Measurements from ENCODE around the gene DGAT2L6. TPM values are rescaled to one million over a fixed set of nuclear protein-coding genes. Genes with fewer than 3 reads are reported as not detected.
A peak's percentile ranks its signal among the peaks of the same experiment; 100 is the strongest.

DGAT2L6 gene
- total RNA-seq, 3 donors from 2014 or later = not detected

DNA sequence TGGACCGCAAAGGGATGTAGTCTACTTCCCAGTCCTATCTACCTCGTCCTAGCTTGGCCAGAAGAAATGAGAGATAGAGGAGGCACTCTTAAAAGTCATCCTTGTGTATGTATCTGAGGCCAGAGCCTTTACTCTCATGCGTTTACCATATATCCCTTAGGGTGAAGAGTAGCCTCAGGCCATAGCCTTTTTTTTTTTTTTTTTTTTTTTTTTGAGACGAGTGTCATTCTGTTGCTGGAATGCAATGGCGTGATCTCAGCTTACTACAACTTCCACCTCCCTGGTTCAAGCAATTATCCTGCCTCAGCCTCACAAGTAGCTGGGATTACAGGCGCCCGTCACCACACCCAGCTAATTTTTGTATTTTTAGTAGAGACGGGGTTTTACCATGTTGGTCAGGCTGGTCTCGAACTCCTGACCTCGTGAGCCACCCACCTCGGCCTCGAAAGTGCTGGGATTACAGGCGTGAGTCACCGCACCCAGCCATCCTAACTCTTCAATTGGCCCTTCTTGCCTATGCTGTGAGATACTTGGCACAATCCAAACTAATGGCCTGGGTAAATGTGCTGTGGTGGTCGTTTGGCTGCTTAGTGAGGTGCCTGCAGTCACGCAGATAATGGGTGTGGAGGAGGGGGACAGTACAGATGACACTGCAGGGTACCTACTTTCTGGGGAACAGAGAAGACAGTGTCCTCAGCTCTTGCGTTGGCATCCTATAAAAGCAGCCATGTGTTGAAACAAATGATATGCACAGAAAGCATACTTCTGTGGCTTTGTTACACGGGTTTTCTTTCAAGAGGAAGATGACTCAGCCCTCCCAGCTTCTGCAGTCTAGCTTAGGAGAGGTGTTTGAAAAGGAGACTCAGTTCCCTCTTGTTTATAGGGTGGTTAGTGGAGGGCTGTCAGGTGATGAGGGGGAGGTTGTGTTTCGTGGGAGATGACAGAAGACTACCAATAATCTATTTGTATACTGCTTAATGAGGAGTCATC, 10.4 kb upstream of the DGAT2L6 start:
- no peak overlapping the region for H3K27ac ChIP-seq
- intact Hi-C loops (cut with DNase I; ENCODE audit: low total_unique reads) = no loop called here
- no peak for DNase-seq (ENCODE audit: low spot score in 2 of 2)
- H3K27me3 ChIP-seq = peaks cover 0 to 29% of the 10 kb centered on the region in 2 donors
- no peak overlapping the region for H3K4me3 ChIP-seq
- TF ChIP-seq POLR2AphosphoS5 (IDR thresholded peaks at IDR 0.05) = no peak
- TF ChIP-seq POLR2A (IDR thresholded peaks at IDR 0.05) = no peak
- TF ChIP-seq, protein P1, sequence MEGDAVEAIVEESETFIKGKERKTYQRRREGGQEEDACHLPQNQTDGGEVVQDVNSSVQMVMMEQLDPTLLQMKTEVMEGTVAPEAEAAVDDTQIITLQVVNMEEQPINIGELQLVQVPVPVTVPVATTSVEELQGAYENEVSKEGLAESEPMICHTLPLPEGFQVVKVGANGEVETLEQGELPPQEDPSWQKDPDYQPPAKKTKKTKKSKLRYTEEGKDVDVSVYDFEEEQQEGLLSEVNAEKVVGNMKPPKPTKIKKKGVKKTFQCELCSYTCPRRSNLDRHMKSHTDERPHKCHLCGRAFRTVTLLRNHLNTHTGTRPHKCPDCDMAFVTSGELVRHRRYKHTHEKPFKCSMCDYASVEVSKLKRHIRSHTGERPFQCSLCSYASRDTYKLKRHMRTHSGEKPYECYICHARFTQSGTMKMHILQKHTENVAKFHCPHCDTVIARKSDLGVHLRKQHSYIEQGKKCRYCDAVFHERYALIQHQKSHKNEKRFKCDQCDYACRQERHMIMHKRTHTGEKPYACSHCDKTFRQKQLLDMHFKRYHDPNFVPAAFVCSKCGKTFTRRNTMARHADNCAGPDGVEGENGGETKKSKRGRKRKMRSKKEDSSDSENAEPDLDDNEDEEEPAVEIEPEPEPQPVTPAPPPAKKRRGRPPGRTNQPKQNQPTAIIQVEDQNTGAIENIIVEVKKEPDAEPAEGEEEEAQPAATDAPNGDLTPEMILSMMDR (IDR thresholded peaks at IDR 0.05) = no peak
- no peaks in the 10 kb centered on the region for H3K36me3 ChIP-seq
- no peaks in the 10 kb centered on the region for H3K9me3 ChIP-seq
- H3K4me1 ChIP-seq = no peaks in the 10 kb centered on the region

DNA sequence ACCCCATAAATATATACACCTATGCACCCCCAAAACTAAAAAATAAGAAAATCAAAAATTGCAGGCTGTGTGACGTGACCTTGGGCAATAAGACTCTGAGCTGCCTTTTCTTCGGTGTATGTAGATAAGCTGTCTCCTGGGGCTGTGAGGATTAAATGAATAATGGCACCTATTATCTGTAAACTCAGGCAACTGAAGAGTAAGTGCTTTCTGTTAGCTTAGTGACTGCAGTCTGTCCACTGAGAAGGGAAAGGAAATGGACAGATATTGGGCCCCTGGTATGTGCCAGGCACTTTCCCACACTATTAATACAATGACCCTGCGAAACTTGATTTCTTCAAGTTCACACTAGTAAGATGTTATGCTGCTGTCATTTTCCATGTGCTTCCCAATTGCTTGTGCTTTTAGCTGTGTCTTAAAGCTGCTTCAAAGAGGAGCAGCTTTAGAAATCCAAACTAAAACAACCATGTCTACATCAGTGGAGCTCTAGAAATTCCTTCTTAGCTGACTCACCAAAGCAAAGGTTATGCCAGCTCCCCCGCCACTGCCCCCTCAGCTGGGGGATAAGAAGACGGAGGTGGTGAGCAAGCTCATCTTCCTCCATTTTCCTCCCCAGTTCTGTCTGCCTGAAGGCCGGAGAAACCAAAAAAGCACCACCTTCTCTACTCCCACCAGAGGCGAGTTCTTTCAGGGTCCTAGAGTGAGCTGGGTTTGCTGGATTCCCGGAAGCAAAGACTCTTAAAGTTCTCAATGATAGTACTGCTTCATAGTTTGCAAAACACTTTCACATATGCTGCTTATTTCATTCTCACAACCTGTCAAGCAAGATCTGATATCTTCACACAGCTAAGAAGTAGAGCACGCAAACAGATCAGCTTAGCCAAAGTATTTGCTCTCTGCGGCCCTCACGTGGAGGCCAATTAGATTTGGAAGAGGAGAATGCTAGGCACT, 8.8 kb upstream of the DGAT2L6 start:
- intact Hi-C loops (cut with DNase I; ENCODE audit: low total_unique reads) = no loop called here
- peaks cover 0 to 40% of the 10 kb centered on the region in 2 donors for H3K27me3 ChIP-seq
- peak overlapping the region in 1 of 2 donors; percentile 6 for H3K27ac ChIP-seq
- no peaks in the 10 kb centered on the region for H3K36me3 ChIP-seq
- H3K4me1 ChIP-seq = no peaks in the 10 kb centered on the region
- no peak for DNase-seq (ENCODE audit: low spot score in 2 of 2)
- H3K9me3 ChIP-seq = no peaks in the 10 kb centered on the region
- no peak for TF ChIP-seq POLR2AphosphoS5 (IDR thresholded peaks at IDR 0.05)
- TF ChIP-seq, protein P1 (IDR thresholded peaks at IDR 0.05) = no peak
- no peak for TF ChIP-seq POLR2A (IDR thresholded peaks at IDR 0.05)
- H3K4me3 ChIP-seq = peak overlapping the region in 2 of 3 donors; percentile 7 to 40

DNA sequence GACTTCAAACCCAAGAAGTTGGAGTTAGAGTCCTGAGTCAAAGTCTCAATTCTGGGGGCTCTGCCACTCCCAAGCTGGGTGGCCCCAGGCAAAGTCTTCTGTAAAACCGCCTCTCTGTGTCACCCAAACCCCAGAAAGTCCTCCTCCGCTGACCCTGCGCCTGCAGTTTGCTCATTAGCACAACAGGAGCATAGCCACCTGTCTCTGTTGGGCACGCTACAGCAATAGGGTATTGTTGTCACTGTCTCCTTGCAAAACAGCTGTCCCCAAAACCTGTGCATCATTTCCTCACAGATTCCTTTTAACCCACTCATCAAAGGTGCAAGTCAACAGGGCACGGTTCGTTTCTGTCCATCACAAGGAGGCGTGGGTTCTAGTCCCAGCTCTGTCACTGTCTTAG, 8.0 kb upstream of the DGAT2L6 start:
- H3K27me3 ChIP-seq = peaks cover 0 to 42% of the 10 kb centered on the region in 2 donors
- no peaks in the 10 kb centered on the region for H3K9me3 ChIP-seq
- H3K27ac ChIP-seq = no peak overlapping the region
- H3K36me3 ChIP-seq = no peaks in the 10 kb centered on the region
- no peaks in the 10 kb centered on the region for H3K4me1 ChIP-seq
- no peak overlapping the region for H3K4me3 ChIP-seq
- TF ChIP-seq, protein P1 (IDR thresholded peaks at IDR 0.05) = no peak
- TF ChIP-seq POLR2A (IDR thresholded peaks at IDR 0.05) = no peak
- TF ChIP-seq POLR2AphosphoS5 (IDR thresholded peaks at IDR 0.05) = no peak
- intact Hi-C loops (cut with DNase I; ENCODE audit: low total_unique reads) = no loop called here
- DNase-seq (ENCODE audit: low spot score in 2 of 2) = no peak

DNA sequence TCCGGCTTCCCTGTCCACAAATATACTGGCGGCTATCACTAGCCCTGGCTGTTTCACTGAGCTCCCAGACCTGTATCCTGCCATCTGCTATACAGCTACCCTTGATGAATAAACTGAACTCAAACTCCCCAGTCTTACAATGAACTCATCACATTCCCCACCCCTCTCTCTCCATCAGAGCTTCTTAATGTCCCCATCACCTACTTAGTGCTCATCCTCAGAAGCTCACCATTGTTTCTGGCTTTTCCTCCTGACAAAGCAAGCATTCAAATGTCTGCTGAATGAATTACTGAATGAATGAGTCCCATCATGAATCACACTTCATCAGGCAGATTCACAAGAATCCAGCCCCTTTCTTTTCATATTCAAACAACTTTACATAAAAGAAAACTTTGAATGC, 5.7 kb upstream of the DGAT2L6 start:
- H3K9me3 ChIP-seq = no peaks in the 10 kb centered on the region
- TF ChIP-seq, protein P1 (IDR thresholded peaks at IDR 0.05) = no peak
- TF ChIP-seq POLR2A (IDR thresholded peaks at IDR 0.05) (no peak), POLR2AphosphoS5 (IDR thresholded peaks at IDR 0.05) (no peak)
- peaks cover 0 to 50% of the 10 kb centered on the region in 2 donors for H3K27me3 ChIP-seq
- no peak for DNase-seq (ENCODE audit: low spot score in 2 of 2)
- no peak overlapping the region for H3K4me3 ChIP-seq
- intact Hi-C loops (cut with DNase I; ENCODE audit: low total_unique reads) = no loop called here
- no peak overlapping the region for H3K27ac ChIP-seq
- H3K36me3 ChIP-seq = no peaks in the 10 kb centered on the region
- H3K4me1 ChIP-seq = no peaks in the 10 kb centered on the region
